ENCODE data around the gene ZCCHC8.

The ZCCHC8 gene

DNA sequence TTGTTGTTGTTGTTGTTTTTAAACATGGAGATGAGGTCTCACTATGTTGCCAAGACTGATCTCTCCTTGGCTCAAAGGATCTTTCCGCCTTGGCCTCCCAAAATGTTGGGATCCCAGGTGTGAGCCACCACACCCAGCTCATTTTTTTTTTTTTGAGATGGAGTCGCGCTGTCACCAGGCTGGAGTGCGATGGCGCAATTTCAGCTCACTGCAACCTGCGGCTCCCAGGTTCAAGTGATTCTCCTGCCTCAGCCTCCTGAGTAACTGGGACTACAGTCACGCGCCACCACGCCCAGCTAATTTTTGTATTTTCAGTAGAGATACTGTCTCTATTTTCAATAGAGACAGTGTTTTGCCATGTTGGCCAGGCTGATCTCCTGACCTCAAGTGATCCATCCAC, 73.3 kb downstream of the ZCCHC8 start:
- Mint-ChIP-seq H3K27me3 (ENCODE audit: low read depth, poor library complexity) (no peaks in the 10 kb centered on the region), H3K4me3 (no peak overlapping the region), H3K36me3 (ENCODE audit: low read depth) (no peaks in the 10 kb centered on the region), H3K27ac (no peak overlapping the region), H3K4me1 (peaks cover 16% of the 10 kb centered on the region), H3K9me3 (no peaks in the 10 kb centered on the region)
- TF ChIP-seq, protein P1, sequence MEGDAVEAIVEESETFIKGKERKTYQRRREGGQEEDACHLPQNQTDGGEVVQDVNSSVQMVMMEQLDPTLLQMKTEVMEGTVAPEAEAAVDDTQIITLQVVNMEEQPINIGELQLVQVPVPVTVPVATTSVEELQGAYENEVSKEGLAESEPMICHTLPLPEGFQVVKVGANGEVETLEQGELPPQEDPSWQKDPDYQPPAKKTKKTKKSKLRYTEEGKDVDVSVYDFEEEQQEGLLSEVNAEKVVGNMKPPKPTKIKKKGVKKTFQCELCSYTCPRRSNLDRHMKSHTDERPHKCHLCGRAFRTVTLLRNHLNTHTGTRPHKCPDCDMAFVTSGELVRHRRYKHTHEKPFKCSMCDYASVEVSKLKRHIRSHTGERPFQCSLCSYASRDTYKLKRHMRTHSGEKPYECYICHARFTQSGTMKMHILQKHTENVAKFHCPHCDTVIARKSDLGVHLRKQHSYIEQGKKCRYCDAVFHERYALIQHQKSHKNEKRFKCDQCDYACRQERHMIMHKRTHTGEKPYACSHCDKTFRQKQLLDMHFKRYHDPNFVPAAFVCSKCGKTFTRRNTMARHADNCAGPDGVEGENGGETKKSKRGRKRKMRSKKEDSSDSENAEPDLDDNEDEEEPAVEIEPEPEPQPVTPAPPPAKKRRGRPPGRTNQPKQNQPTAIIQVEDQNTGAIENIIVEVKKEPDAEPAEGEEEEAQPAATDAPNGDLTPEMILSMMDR (IDR thresholded peaks at IDR 0.05), result no peak
- no peak for DNase-seq

- DNase-seq, result peak; percentile 54
- no peaks in the 10 kb centered on the region for H3K36me3 Mint-ChIP-seq (ENCODE audit: low read depth)
- H3K9me3 Mint-ChIP-seq, result no peaks in the 10 kb centered on the region
- peaks cover 30% of the 10 kb centered on the region for H3K4me1 Mint-ChIP-seq
- H3K27ac Mint-ChIP-seq, result peak overlapping the region; percentile 95
- H3K4me3 Mint-ChIP-seq, result peak overlapping the region; percentile 90
- TF ChIP-seq, protein P1 (IDR thresholded peaks at IDR 0.05), result no peak
- H3K27me3 Mint-ChIP-seq (ENCODE audit: low read depth, poor library complexity), result no peaks in the 10 kb centered on the region
Observed at GRCh38 chr12:122423258-122424165, 77.2 kb downstream of the ZCCHC8 start.

- peak overlapping the region; percentile 95 for H3K27ac Mint-ChIP-seq
- DNase-seq, result no peak
- TF ChIP-seq, protein P1 (IDR thresholded peaks at IDR 0.05), result no peak
- H3K4me1 Mint-ChIP-seq, result peaks cover 34% of the 10 kb centered on the region
- H3K36me3 Mint-ChIP-seq (ENCODE audit: low read depth), result peaks cover 4% of the 10 kb centered on the region
- H3K9me3 Mint-ChIP-seq, result no peaks in the 10 kb centered on the region
- H3K27me3 Mint-ChIP-seq (ENCODE audit: low read depth, poor library complexity), result no peaks in the 10 kb centered on the region
- H3K4me3 Mint-ChIP-seq, result peak overlapping the region; percentile 90
Observed at GRCh38 chr12:122422730-122423257, 77.9 kb downstream of the ZCCHC8 start.

- H3K4me3 Mint-ChIP-seq, result peak within 1 kb of the TSS; percentile 95
- no peaks in the 10 kb centered on the region for H3K27me3 Mint-ChIP-seq (ENCODE audit: low read depth, poor library complexity)
- peaks cover 6% of the 10 kb centered on the region for H3K36me3 Mint-ChIP-seq (ENCODE audit: low read depth)
- H3K9me3 Mint-ChIP-seq, result no peaks in the 10 kb centered on the region
- TF ChIP-seq, protein P1 (IDR thresholded peaks at IDR 0.05), result no peak
- H3K4me1 Mint-ChIP-seq, result peaks cover 36% of the 10 kb centered on the region
- peak; percentile 73 for DNase-seq
- peak within 1 kb of the TSS; percentile 98 for H3K27ac Mint-ChIP-seq
Observed at GRCh38 chr12:122421821-122422729, 78.7 kb downstream of the ZCCHC8 start, which contains the start of gene CLIP1. CLIP1 (minus strand) TSS chr12:122422669; CDS start chr12:122380452, 42,217 bp downstream.

Measured in nephron progenitor cell (in vitro differentiated cells).